Activated CD4-positive, alpha-beta T cell treated with anti-CD3 and anti-CD28 coated beads, Interleukin-2, Interleukin-6, amounts not matched to agents 100 ng/mL and 50 ng/mL, durations not matched to agents 16 hours and 8 hours (primary cell): ENCODE results near the gene RXFP3.

Experiments
- DNase-seq: peaks from one replicate; pipeline ENCODE4 v3.0.0-alpha.2; 2020

RXFP3 gene

GRCh38 chr5:33984671-33985124 lies 48.5 kb downstream of the RXFP3 start, which contains the start of gene SLC45A2:
SLC45A2 (minus strand) TSS chr5:33984693; CDS start chr5:33984583, 110 bp downstream.
- no peak for DNase-seq

DNA sequence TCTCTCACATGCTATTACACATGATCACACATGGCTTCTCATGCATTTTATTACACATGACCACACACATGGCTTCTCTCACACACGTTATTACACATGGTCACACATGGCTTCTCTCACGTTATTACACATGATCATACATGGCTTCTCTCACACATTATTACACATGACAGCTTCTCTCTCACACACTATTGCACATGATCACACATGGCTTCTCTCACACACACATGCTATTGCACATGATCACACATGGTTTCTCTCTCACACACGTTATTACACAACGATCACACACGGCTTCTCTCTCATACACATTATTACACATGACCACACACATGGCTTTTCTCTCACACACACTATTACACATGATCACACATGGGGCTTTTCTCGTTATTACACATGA lies 49.3 kb downstream of the RXFP3 start:
- no peak for DNase-seq
